ENCODE data around the gene TALDO1.

DNA sequence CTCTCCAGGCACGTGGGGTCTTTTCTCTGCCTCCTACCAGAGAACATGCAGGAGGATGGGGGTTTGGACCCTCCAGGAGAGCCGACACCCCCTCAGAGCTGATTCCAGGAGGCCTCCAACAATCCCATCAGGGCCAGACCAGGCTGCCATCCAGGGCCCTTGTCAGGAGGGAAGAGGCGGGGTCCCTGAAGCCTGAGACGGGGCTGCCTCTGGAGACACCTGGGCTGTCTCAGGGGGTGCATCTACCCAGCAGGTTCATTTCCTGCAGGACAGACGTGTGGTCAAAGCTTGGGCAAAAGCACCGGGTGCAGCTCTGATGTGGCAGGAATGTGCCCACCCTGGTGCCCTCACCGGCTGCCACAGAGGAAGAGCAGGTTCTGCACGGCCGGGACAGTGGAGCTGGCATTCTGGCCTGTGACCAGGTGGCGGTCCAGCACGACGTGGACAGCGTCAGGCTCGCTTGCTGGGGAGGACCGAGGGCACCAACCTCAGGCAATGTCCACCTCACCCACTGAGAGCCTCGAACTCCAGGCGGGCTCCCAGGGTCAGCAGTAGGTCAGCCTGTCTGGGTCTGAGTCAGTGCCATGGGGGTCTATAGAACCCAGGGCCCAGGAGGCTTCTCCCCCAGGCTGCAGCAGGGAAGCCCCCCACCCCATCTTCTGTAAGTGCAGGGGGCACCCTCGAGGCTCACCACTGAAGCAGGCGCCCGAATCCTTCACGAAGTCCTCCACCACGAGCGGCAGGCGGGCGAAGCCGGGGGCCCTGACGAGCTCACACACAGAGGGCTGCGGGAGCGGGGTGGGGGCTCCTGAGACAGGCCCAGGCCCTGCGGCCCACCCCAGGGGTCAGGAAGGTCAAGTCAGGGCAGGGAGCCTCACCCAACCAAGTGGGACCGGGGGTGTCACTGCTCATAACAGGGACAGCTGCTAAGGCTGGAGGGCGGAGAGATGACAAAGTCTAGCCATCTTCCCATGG lies 23.7 kb downstream of the TALDO1 start:
- TF ChIP-seq, protein P1, sequence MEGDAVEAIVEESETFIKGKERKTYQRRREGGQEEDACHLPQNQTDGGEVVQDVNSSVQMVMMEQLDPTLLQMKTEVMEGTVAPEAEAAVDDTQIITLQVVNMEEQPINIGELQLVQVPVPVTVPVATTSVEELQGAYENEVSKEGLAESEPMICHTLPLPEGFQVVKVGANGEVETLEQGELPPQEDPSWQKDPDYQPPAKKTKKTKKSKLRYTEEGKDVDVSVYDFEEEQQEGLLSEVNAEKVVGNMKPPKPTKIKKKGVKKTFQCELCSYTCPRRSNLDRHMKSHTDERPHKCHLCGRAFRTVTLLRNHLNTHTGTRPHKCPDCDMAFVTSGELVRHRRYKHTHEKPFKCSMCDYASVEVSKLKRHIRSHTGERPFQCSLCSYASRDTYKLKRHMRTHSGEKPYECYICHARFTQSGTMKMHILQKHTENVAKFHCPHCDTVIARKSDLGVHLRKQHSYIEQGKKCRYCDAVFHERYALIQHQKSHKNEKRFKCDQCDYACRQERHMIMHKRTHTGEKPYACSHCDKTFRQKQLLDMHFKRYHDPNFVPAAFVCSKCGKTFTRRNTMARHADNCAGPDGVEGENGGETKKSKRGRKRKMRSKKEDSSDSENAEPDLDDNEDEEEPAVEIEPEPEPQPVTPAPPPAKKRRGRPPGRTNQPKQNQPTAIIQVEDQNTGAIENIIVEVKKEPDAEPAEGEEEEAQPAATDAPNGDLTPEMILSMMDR (IDR thresholded peaks at IDR 0.05; ENCODE audit: insufficient read depth, low read depth, low read length): no peak
- TF ChIP-seq EZH2 (IDR thresholded peaks at IDR 0.05; ENCODE audit: insufficient read depth, low read length): no peak

Measured in astrocyte (in vitro differentiated cells and primary cell).